ENCODE data around the gene ASB16.

- TF ChIP-seq CTCF (IDR thresholded peaks at IDR 0.05 in 2 of 3, conservative IDR thresholded peaks at IDR 0.05 in 1 of 3; ENCODE audit: control insufficient read depth in 2 of 3, extremely low read depth in 1 of 3, insufficient read depth in 1 of 3, low read depth in 3 of 3, low read length in 3 of 3) (no peak), SPI1 (IDR thresholded peaks at IDR 0.05; ENCODE audit: borderline replicate concordance, insufficient read depth, low read depth, low read length) (no peak), NFIC (IDR thresholded peaks at IDR 0.05; ENCODE audit: low read depth, low read length) (no peak), KAT2A (conservative IDR thresholded peaks at IDR 0.05; ENCODE audit: control insufficient read depth, low read depth, low read length) (no peak), MEF2A (IDR thresholded peaks at IDR 0.05; ENCODE audit: insufficient read depth, low read depth, low read length) (no peak), ZNF622 (IDR thresholded peaks at IDR 0.05) (no peak), BHLHE40 (IDR thresholded peaks at IDR 0.05; ENCODE audit: borderline replicate concordance in 1 of 2, low read depth in 2 of 2, low read length in 1 of 2) (no peak), SMAD1 (IDR thresholded peaks at IDR 0.05; ENCODE audit: low read depth, partially characterized antibody) (no peak), CREB1 (IDR thresholded peaks at IDR 0.05; ENCODE audit: low read depth) (no peak), RB1 (IDR thresholded peaks at IDR 0.05; ENCODE audit: borderline replicate concordance) (no peak), TARDBP (IDR thresholded peaks at IDR 0.05; ENCODE audit: borderline replicate concordance) (no peak)
- TF ChIP-seq, protein P1, sequence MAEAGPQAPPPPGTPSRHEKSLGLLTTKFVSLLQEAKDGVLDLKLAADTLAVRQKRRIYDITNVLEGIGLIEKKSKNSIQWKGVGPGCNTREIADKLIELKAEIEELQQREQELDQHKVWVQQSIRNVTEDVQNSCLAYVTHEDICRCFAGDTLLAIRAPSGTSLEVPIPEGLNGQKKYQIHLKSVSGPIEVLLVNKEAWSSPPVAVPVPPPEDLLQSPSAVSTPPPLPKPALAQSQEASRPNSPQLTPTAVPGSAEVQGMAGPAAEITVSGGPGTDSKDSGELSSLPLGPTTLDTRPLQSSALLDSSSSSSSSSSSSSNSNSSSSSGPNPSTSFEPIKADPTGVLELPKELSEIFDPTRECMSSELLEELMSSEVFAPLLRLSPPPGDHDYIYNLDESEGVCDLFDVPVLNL (IDR thresholded peaks at IDR 0.05; ENCODE audit: low read depth, low read length): no peak
These were observed 15.0 kb upstream of the ASB16 start for GRCh38 chr17:44155488-44155887.
